ENCODE results near the gene COCH.

COCH gene

GRCh38 chr14:30935445-30935844 is 61.1 kb downstream of the COCH start:
- Histone ChIP-seq H3K27ac (ENCODE audit: low read length) (no peak overlapping the region), H3K9me3 (replicated peaks; ENCODE audit: insufficient read depth, low read length) (no peaks in the 10 kb centered on the region), H3K4me2 (ENCODE audit: low read depth, low read length) (no peak overlapping the region), H3K79me2 (ENCODE audit: low read length) (no peaks in the 10 kb centered on the region), H3K4me1 (ENCODE audit: low read length) (no peaks in the 10 kb centered on the region), H3K36me3 (replicated peaks; ENCODE audit: insufficient read depth, low read length) (no peaks in the 10 kb centered on the region), H3K4me3 (ENCODE audit: low read length) (no peak overlapping the region), H3K9me2 (replicated peaks; ENCODE audit: insufficient read depth, low read length) (no peaks in the 10 kb centered on the region), H3K9ac (ENCODE audit: low read length) (no peak overlapping the region), H3F3A (ENCODE audit: insufficient read depth, low read length) (no peaks in the 10 kb centered on the region), H3K27me3 (replicated peaks; ENCODE audit: insufficient read depth, low read length) (no peaks in the 10 kb centered on the region), H2AFZ (ENCODE audit: low read length) (no peak overlapping the region), H4K20me1 (ENCODE audit: insufficient read depth, low read length) (no peaks in the 10 kb centered on the region)
- no peak for TF ChIP-seq EZH2phosphoT487 (IDR thresholded peaks at IDR 0.05; ENCODE audit: low read length)
- no peak for TF ChIP-seq CTCF (IDR thresholded peaks at IDR 0.05; ENCODE audit: low read length)
- TF ChIP-seq EZH2 (optimal IDR thresholded peaks at IDR 0.05; ENCODE audit: low read depth, low read length), result no peak
- DNase-seq, result no peak

- H3K4me3 ChIP-seq (ENCODE audit: low read length), result no peak overlapping the region
- no peak overlapping the region for H3K27ac ChIP-seq (ENCODE audit: low read length)
- no peak overlapping the region for H3K9ac ChIP-seq (ENCODE audit: low read length)
- no peaks in the 10 kb centered on the region for H3K9me2 ChIP-seq (replicated peaks; ENCODE audit: insufficient read depth, low read length)
- no peaks in the 10 kb centered on the region for H3F3A ChIP-seq (ENCODE audit: insufficient read depth, low read length)
- no peaks in the 10 kb centered on the region for H3K36me3 ChIP-seq (replicated peaks; ENCODE audit: insufficient read depth, low read length)
- H3K27me3 ChIP-seq (replicated peaks; ENCODE audit: insufficient read depth, low read length), result no peaks in the 10 kb centered on the region
- H2AFZ ChIP-seq (ENCODE audit: low read length), result no peak overlapping the region
- no peaks in the 10 kb centered on the region for H4K20me1 ChIP-seq (ENCODE audit: insufficient read depth, low read length)
- no peaks in the 10 kb centered on the region for H3K4me1 ChIP-seq (ENCODE audit: low read length)
- H3K79me2 ChIP-seq (ENCODE audit: low read length), result no peaks in the 10 kb centered on the region
- DNase-seq, result no peak
- no peaks in the 10 kb centered on the region for H3K9me3 ChIP-seq (replicated peaks; ENCODE audit: insufficient read depth, low read length)
- no peak for TF ChIP-seq EZH2phosphoT487 (IDR thresholded peaks at IDR 0.05; ENCODE audit: low read length)
- no peak for TF ChIP-seq EZH2 (optimal IDR thresholded peaks at IDR 0.05; ENCODE audit: low read depth, low read length)
- TF ChIP-seq CTCF (IDR thresholded peaks at IDR 0.05; ENCODE audit: low read length), result no peak
- no peak overlapping the region for H3K4me2 ChIP-seq (ENCODE audit: low read depth, low read length)
Observed at GRCh38 chr14:30938617-30939016, 64.3 kb downstream of the COCH start.

Data from MM.1S (cell line).